NCI-H748 (cell line): ENCODE measurements around the gene MARCHF6.
"Not testable (repeated sequence)": the region's sequence is repeated elsewhere in the genome, so short reads cannot be mapped to it uniquely, and the experiment has no call there.

ENCODE experiments used
- DNase-seq: peaks from one replicate; lab custom pipeline; 2025; ENCODE audit not compliant: unreplicated experiment; lab: John Stamatoyannopoulos, UW

The MARCHF6 gene

GRCh38 chr5:10323588-10324488 is 29.7 kb upstream of the MARCHF6 start:
- DNase-seq: peak; percentile 65

GRCh38 chr5:10324518-10325370 is 28.8 kb upstream of the MARCHF6 start:
- DNase-seq: peak; percentile 82

GRCh38 chr5:10328323-10328722 is 25.2 kb upstream of the MARCHF6 start:
- DNase-seq: no peak

GRCh38 chr5:10329446-10329819 is 24.1 kb upstream of the MARCHF6 start:
- DNase-seq: no peak

- no peak for DNase-seq
These were observed 23.5 kb upstream of the MARCHF6 start for GRCh38 chr5:10329820-10330481.

GRCh38 chr5:10330511-10331230 is 22.8 kb upstream of the MARCHF6 start:
- DNase-seq: no peak

- peak; percentile 99 for DNase-seq
These were observed 22.1 kb upstream of the MARCHF6 start for GRCh38 chr5:10331341-10331796.

GRCh38 chr5:10332301-10332700 is 21.2 kb upstream of the MARCHF6 start:
- peak; percentile 46 for DNase-seq

GRCh38 chr5:10333154-10334006 is 20.1 kb upstream of the MARCHF6 start:
- no peak for DNase-seq

GRCh38 chr5:10334831-10335230 is 18.7 kb upstream of the MARCHF6 start:
- DNase-seq: no peak

- DNase-seq: no peak
These were observed 17.6 kb upstream of the MARCHF6 start for GRCh38 chr5:10335711-10336470.

- DNase-seq: no peak
These were observed 16.4 kb upstream of the MARCHF6 start for GRCh38 chr5:10337107-10337506.

- peak; percentile 65 for DNase-seq
These were observed 15.5 kb upstream of the MARCHF6 start for GRCh38 chr5:10337986-10338385.

GRCh38 chr5:10338686-10339057 is 14.8 kb upstream of the MARCHF6 start:
- peak; percentile 99 for DNase-seq

GRCh38 chr5:10339058-10339811 is 14.3 kb upstream of the MARCHF6 start:
- DNase-seq: peak; percentile 100

- DNase-seq: peak; percentile 62
These were observed 13.5 kb upstream of the MARCHF6 start for GRCh38 chr5:10339958-10340357.

- no peak for DNase-seq
These were observed 10.0 kb upstream of the MARCHF6 start for GRCh38 chr5:10343486-10343885.

- not testable (repeated sequence) for DNase-seq
These were observed 8.9 kb upstream of the MARCHF6 start for GRCh38 chr5:10344461-10345106.
